Jurkat, Clone E6-1 (cell line): ENCODE data around the gene MBD3L2.
"Not testable (repeated sequence)": the region's sequence is repeated elsewhere in the genome, so short reads cannot be mapped to it uniquely, and the experiment has no call there.

Experiments used
- DNase-seq: peaks from one replicate; pipeline ENCODE4 v3.0.0-alpha.2; 2011; ENCODE audit warnings: low read depth, low spot score
- H3K4me3 ChIP-seq: 2 replicates; pipeline ENCODE4 v1.5.1; 2011; ENCODE audit warnings: mild to moderate bottlenecking, low read length, control low read depth, moderate library complexity

Gene MBD3L2

DNA sequence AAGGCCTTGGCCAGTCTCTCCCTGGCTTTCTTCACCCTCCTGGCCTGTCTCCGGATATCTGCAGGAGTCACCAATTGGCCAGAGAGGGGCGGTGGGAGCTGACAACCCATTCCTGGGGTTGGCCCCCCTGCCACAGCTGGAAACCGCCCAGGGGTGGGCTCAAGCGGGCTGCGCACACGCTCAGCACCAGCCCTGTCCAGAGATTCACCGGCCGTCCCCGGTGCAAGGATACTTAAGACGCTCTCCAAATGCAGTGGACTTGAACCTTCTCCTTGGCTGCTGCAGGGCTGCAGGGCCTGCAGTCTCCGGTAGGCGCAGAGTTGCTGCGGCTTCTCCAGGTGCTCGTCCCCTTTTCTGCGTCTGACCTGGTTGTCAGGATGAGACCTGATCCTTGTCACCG, 7.2 kb downstream of the MBD3L2 start:
- H3K4me3 ChIP-seq, DNase-seq: not testable (repeated sequence)

DNA sequence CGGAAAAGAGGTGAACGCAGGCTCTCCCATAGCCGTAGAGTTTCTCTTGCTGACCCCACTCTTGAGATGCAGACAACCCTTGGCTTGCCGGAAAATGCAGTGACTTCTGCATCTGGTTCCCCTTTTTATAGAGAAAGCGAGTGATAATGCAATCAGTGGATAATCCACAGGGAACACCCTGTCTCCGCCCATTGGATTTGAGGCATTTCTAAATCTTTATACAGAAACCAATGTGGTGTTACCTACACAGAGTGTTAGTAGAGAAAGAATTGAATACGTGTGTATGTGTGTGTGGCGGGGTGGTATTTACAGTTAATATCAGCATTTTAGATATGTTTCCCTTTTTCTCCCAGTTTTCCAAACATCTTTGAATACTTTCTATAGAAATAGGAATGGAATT, 9.5 kb downstream of the MBD3L2 start, which contains the start of gene MBD3L3:
Gene MBD3L3, minus strand, starts transcription at position 101 of the 400 bp plus-strand sequence. Its CDS starts 71 bp downstream, at position 30.
- not testable (repeated sequence) for H3K4me3 ChIP-seq, DNase-seq

DNA sequence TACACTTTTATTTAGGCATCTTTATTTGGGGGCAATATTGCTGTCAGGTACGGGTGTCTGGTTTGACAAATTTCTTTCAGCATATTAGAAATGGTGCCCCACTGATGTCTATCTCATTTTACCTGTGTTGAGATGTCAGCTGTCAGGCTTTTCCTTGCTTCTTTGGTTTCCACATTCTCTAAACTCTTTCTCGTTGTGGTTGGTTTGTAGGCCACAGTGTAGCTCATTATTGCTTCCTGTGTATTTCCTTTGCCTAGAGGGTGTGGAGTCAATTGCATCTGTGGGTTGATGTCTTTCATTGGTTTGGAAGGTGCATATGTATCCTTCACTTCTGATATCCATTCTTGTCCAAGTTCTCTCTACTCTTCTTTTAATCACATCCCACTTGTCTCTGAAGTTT, 10.9 kb downstream of the MBD3L2 start:
- not testable (repeated sequence) for H3K4me3 ChIP-seq, DNase-seq

DNA sequence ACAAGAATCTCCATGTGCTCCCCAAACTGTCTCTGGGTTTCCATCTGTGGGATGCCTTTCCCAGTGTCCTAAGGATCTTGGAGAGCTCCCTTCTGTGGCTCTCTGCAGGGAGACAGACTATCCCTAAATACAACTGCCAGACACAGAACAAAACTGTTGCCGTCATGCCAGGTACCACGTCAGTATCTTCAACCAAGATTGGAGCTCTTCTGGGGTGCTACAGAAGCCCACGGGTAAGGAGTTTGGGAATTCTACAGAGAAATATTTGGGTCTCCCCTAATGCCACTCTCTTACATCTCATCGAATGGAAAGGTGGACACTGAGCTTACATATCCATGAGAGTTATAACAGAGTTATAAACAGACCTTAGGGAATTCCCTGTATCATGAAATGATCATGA, 14.2 kb downstream of the MBD3L2 start:
- H3K4me3 ChIP-seq = no peak overlapping the region
- no peak for DNase-seq

DNA sequence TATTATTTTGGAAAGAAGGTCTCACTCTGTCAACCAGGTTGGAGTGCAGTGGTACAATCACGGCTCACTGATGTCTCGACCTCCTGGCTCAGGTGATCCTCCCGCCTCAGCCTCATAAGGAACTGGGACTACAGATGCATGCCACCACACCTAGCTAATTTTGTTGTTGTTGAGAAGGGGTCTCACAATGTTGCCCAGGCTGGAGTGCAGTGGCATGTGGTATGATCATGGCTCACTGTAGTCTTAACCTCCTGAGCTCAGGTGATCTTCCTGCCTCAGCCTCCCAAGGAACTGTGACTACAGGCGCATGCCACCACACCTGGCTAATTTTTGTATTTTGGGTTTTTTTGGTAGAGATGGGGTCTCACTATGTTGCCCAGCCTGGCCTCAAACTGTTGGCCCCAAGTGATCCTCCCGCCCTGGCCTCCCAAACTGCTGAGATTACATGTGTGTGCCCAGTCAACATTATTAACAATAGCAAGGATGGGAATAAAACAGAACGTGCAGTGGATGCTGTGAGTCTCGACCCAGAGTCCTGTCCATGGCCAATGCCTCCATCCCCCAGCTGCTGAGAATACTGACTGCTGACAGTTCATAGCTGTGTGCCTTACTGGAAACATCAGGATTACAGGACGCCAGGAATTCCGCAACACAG, 14.8 kb downstream of the MBD3L2 start:
- no peak for DNase-seq
- H3K4me3 ChIP-seq = no peak overlapping the region

DNA sequence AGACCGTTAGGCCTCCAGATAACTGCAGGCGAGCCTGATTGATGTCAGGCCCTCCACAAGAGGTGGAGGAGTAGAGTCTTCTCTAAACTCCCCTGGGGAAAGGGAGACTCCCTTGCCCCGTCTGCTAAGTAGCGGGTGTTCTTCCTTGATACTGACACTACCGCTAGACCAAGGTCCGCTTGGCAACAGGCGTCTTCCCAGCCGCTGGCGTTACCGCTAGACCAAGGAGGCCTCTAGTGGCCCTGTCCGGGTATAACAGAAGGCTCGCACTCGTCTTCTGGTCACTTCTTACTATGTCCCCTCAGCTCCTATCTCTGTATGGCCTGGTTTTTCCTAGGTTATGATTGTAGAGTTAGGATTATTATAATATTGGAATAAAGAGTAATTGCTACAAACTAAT, 18.0 kb downstream of the MBD3L2 start:
- DNase-seq, H3K4me3 ChIP-seq: not testable (repeated sequence)

DNA sequence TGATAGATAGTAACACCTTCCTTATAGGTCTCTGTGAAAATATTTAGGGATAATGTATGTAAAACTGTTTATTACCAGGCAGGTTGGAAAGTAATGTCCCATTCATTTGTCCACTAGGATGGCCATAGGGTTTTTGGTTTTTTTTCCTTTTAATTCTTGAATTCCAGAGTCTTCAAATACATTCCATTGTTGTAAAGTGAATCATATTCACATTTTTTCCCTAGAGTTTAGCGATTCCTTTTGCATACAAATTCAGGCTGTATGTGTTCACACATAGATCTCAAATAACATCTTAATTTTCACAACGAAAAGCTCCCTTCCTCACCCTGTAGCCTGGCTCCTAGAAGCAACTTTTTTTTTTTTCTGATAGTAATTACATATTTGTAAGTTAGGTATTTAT, 18.6 kb downstream of the MBD3L2 start:
- no peak for DNase-seq
- H3K4me3 ChIP-seq = no peak overlapping the region

DNA sequence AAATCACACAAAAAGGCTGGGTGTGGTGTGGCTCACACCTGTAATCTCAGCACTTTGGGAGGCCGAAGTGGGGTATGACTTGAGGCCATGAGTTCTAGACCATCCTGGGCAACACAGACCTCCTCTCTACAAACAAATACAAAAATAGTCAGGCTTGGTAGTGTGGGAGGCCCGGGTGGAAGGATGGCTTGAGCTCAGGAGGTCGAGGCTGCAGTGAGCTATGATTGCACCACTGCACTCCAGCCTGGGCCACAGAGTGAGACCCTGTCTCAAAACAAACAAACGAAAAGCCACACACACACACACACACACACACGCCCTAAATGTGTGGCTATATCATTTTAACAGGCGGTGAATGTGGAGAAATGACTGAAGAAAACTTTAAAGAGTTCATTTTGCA, 19.5 kb downstream of the MBD3L2 start:
- no peak for DNase-seq
- peak overlapping the region; percentile 33 for H3K4me3 ChIP-seq

DNA sequence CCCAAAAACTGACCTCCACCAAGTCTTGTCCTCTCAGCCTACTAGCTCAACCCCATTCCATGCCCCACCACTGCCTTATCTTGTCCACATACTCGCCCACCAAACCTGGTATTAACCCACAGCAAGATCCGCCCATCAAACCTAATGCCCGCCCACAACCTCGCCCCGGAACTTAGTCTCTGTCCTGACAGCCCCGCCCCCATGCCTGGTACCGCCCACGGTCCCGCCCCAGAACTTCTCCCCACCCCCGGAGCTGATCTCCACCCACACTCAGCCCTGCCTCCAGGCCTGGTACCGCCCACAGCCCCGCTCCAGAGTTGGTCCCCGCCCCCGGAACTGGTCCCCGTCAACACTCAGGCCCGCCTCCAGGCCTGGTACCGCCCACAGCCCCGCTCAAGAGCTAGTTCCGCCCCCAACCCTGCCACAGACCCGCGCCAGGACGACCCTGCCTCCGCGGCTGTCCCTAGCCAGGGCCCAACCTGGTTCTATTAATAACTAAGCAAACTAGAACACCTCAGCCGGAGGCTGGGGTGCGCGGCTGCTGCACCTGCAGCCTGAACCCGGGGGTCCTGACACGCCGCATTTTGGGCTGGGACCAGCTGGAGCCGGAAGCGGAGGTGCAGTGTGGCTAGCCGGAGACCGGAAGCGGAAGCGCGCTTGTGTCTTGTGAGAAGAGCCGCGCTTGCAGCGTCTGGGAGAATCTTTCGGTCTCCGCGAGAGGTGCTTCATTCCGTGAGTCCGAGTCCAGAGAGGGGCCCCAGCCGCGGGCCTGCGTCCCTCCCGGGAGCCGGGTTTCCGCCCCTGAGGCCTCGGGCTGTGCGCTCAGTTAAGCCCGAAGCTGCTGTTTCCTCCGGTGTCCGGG, 20.2 kb downstream of the MBD3L2 start, which contains the start of gene ZNF557:
Gene ZNF557, plus strand, starts transcription at position 662 of the 862 bp plus-strand sequence. CDS start 5,372 bp downstream, outside the sequence.
- H3K4me3 ChIP-seq = peak within 1 kb of the TSS; percentile 93
- DNase-seq = peak; percentile 96

DNA sequence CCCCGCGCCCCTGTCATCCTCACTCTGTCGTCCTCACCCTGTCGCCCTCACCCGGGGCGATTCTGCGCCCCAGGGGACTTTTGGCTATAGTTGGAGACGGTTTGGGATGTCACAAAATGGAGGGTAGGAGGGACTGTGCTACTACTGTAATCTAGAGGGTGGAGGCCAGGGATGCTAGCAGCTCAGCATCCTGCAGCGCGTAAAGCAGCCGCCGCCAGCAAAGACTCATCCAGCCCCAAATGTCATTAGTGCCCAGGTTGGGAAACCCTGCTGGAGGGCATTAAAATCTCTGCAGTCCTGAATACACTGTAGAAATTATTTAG, 20.7 kb downstream of the MBD3L2 start:
- DNase-seq = no peak
- peak overlapping the region; percentile 93 for H3K4me3 ChIP-seq

DNA sequence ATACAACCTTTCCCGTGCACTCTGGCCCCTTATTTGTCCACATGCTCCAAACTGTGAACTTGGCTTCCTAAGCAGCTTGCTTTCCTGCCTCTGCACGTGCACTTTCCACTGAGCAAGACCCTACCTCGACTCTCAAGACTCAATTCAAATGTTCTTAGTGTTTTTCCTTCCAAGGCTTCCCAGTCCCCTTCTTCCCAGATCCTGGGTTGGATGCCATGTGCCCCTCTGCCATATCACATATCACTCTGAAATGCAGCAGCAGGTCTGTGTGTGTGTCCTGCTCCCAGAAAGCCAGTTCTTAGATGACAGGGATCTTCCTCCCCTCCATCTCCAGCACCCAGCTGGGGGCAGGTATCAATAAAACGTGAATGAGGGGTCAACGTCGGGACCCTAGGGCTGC, 23.4 kb downstream of the MBD3L2 start:
- H3K4me3 ChIP-seq = no peak overlapping the region
- DNase-seq = no peak

DNA sequence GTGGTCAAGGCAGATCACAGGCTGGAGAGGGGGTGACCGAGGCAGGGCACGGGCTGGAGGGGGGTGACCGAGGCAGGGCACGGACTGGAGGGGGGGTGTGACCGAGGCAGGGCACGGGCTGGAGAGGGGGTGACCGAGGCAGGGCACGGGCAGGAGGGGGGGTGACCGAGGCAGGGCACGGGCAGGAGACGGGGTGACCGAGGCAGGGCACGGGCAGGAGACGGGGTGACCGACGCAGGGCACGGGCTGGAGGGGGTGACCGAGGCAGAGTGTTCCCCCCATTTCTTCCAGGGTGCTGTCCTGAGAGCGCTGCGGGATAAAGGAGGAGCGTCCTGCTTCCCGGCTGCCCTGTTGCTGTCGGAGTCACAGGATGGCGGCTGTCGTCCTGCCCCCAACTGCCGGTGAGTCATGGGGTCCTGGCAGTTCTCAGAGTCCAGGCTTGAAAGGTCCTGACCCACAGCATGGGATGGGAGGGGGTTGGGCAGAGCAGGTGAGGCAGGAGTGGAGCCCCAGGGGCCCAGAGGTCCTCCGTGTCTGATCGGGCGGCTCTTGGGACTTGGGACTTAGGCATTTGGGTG, 25.7 kb downstream of the MBD3L2 start:
- H3K4me3 ChIP-seq = no peak overlapping the region
- no peak for DNase-seq

DNA sequence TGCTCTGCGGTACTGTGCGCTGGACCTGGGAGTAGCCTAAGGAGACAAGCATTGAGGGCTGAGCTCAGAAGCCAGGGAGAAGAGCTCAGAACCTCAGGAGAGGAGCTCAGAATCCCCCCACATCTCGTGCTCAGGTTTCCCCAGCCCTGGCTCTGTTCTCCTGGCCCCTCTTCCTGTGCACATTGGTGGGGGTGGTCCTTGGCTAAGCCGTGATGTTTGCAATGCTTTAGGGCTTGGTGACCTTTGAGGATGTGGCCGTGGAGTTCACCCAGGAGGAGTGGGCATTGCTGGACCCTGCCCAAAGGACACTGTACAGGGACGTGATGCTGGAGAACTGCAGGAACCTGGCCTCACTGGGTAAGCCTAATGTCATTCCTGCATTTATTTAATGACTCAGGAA, 27.0 kb downstream of the MBD3L2 start:
- H3K4me3 ChIP-seq = no peak overlapping the region
- no peak for DNase-seq

DNA sequence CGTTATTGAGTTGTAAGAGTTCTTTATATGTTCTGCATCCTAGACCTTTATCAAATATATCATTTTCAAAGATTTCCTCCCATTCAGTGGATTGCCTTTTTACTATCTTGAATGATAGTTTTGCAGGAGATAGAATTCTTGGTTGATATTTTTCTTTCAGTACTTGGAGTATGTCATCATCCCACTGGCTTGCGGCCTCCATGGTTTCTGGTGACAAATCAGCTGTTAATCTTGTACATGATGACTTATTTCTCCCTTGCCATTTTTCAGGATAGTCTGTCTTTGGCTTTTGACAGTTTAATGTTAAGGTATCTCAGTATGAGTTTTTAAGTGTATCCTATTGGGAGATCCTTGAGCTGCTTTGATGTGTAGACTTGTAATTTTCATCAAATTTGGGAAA, 28.9 kb downstream of the MBD3L2 start:
- H3K4me3 ChIP-seq = no peak overlapping the region
- no peak for DNase-seq

DNA sequence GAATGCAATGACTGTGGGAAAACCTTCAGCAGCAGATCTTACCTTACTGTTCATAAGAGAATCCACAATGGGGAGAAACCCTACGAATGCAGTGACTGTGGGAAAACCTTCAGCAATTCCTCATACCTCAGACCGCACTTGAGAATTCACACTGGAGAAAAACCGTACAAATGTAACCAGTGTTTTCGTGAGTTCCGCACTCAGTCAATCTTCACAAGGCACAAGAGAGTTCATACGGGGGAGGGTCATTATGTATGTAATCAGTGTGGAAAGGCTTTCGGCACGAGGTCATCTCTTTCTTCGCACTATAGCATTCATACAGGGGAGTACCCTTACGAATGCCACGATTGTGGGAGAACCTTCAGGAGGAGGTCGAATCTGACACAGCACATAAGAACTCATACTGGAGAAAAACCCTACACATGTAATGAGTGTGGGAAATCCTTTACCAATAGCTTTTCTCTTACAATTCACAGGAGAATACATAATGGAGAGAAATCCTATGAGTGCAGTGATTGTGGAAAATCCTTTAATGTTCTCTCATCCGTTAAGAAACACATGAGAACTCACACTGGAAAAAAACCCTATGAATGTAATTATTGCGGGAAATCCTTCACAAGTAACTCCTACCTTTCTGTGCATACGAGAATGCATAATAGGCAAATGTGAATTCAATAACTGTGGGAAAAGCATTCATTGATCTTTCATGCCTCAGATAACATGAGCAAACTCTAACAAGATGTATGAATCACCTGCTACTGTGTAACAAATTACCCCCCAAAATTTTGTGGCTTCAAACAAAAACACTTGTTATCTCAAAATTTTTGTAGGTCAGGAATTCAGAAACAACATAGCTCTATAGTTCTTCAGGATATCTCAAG, 34.2 kb downstream of the MBD3L2 start:
- no peak overlapping the region for H3K4me3 ChIP-seq

DNA sequence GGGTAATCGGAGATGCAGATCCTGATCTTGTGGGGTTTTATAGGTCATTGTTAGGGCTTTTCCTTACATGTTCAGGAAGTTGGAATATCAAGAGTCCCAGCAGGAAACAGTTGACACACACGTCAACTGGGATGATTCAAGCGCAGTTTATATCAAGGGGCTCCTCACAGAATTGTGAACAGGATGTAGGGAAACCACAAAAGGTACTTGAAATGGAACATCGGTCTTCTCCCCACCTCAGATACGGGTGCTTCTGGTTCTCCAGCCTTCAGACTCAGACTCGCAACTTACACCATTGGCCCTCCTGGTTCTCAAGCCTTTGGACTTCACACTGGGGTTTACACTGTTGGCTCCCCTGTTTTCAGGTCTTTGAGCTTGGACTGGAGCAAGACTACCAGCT, 39.9 kb downstream of the MBD3L2 start:
- H3K4me3 ChIP-seq = no peak overlapping the region
- DNase-seq = peak; percentile 68

More for the DNA sequence above, 34.2 kb downstream of the MBD3L2 start:
- DNase-seq = no peak

DNA sequence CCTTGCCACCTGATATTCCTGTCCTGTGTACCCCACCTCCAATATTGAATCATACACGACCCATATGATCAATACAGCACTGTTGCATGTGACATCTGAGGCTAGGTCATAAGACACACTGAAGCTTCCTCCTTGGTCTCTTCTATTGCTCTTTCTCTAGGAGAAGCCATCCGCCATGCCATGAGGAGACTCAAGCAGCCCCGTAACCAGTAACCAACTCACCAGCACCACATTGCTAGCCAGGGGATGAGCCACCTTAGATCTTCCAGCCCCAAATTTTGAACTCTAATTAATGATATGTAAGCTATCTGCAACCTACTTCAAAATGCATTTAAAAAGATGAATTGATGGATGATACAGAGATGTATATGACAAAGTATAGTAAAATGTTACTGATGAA, 49.0 kb downstream of the MBD3L2 start:
- H3K4me3 ChIP-seq = peak overlapping the region; percentile 76; the same call in 1 of the 2 replicates
- DNase-seq = no peak

DNA sequence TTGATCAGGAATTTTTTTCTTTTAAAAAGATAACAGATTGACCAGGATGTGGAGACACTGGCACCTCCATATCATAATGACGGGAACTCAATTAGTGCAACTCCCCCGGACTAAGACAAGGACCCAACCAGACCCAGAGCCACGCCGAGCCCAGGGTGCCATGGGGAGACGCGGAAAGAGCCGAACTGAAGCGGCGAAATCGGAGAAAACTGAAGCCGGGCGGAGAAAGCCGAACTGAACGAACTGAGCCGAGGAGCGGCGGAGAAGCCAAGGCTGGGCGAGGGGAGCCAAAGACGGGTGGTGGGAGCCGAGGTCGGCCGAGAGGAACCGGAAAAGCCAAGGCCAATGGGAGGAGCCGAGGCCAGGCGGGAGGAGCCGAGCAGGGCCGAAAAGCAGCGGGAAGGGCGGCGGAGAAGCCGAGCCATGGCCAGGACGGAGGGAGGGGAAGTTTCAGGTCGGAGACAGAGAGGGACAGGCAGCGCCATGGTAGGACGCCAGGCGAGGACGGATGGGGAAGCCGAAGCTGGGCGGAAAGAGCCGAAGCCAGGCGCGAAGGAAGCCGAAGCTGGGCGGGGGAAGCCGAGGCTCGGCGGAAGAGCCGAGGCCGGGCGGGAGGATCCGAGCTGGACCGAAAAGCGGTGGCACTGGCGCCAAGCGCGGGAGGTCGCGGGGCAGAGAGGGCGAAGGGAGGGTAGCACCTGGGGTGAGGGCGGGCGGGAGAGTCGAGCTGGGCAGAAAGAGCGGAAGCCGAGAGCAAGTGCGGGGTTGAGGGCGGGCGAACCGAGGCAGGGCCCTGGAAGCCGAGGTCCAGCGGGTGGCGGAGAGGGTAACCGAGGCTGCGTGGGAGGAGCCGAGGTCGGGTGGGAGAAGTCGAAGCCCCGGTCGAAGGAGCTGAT, 49.8 kb downstream of the MBD3L2 start:
- DNase-seq = peak; percentile 86
- peak overlapping the region; percentile 76 for H3K4me3 ChIP-seq
